GM23248 (cell line): ENCODE results near the gene PALM. TPM values are rescaled to one million over a fixed set of nuclear protein-coding genes. Genes with fewer than 3 reads are reported as not detected.
A peak's percentile ranks its signal among the peaks of the same experiment; 100 is the strongest.
"Not testable (repeated sequence)": the region's sequence is repeated elsewhere in the genome, so short reads cannot be mapped to it uniquely, and the experiment has no call there.

Experiments
- DNase-seq: peaks from one replicate; pipeline ENCODE4 v3.0.0-alpha.2; 2015
- H2AFZ ChIP-seq: fragments of 200-600 bp; sonication (generic); 2 replicates; pipeline ENCODE4 v1.6.1; 2016; ENCODE audit warnings: antibody characterized with exemption
- H3F3A ChIP-seq: fragments of 200-600 bp; sonication (generic); 2 replicates; pipeline ENCODE4 v1.6.1; 2016; ENCODE audit warnings: mild to moderate bottlenecking, antibody characterized with exemption, mixed run types; ENCODE audit not compliant: insufficient read depth
- H3K27ac ChIP-seq: fragments of 200-600 bp; sonication (generic); 2 replicates; pipeline ENCODE4 v1.5.1; 2016; ENCODE audit warnings: mild to moderate bottlenecking
- H3K27me3 ChIP-seq: fragments of 200-600 bp; sonication (generic); replicated peaks from 2 replicates; pipeline ENCODE4 v1.6.1; 2016; ENCODE audit warnings: mild to moderate bottlenecking; ENCODE audit not compliant: insufficient read depth
- H3K36me3 ChIP-seq: fragments of 200-600 bp; sonication (generic); 2 replicates; pipeline ENCODE4 v1.6.1; 2016; ENCODE audit warnings: low read depth, mild to moderate bottlenecking
- H3K4me1 ChIP-seq: fragments of 200-600 bp; sonication (generic); 2 replicates; pipeline ENCODE4 v1.6.1; 2016; ENCODE audit warnings: mild to moderate bottlenecking; ENCODE audit not compliant: insufficient read depth
- H3K4me2 ChIP-seq: fragments of 200-600 bp; sonication (generic); one replicate; pipeline ENCODE4 v1.6.1; 2016; ENCODE audit warnings: mild to moderate bottlenecking; ENCODE audit not compliant: unreplicated experiment
- H3K4me3 ChIP-seq: fragments of 200-600 bp; sonication (generic); 2 replicates; pipeline ENCODE4 v1.5.1; 2016; ENCODE audit warnings: mild to moderate bottlenecking
- H3K79me2 ChIP-seq: fragments of 200-600 bp; sonication (generic); 2 replicates; pipeline ENCODE4 v1.6.1; 2016; ENCODE audit warnings: mild to moderate bottlenecking; ENCODE audit not compliant: insufficient read depth
- H3K9ac ChIP-seq: fragments of 200-600 bp; sonication (generic); 2 replicates; pipeline ENCODE4 v1.6.1; 2016; ENCODE audit warnings: mild to moderate bottlenecking
- H3K9me2 ChIP-seq: fragments of 200-600 bp; sonication (generic); 2 replicates; pipeline ENCODE4 v1.6.1; 2016; ENCODE audit warnings: mixed run types, mild to moderate bottlenecking, moderate library complexity; ENCODE audit not compliant: insufficient read depth
- H3K9me3 ChIP-seq: fragments of 200-600 bp; sonication (generic); one replicate; pipeline ENCODE4 v1.6.1; 2017; ENCODE audit warnings: low read depth
- H4K20me1 ChIP-seq: fragments of 200-600 bp; sonication (generic); 2 replicates; pipeline ENCODE4 v1.6.0; 2016; ENCODE audit not compliant: insufficient read depth
- EZH2 ChIP-seq: fragments of 200-600 bp; sonication (generic); IDR thresholded peaks from 2 replicates; pipeline ENCODE4 v1.6.1; 2018; ENCODE audit warnings: antibody characterized with exemption, mild to moderate bottlenecking; ENCODE audit not compliant: insufficient read depth, poor library complexity, severe bottlenecking
- EZH2phosphoT487 ChIP-seq: fragments of 200-600 bp; sonication (generic); IDR thresholded peaks from 2 replicates; pipeline ENCODE4 v1.6.1; 2018; ENCODE audit warnings: antibody characterized with exemption, moderate library complexity, mild to moderate bottlenecking, low read depth; ENCODE audit not compliant: insufficient read depth
- WGBS, 2 experiments: methylation state at CpG; one replicate each; pipeline ENCODE4 v1.1.6; 2015 to 2017; ENCODE audit warnings: low lambda C conversion rate in 2 of 2, low coverage in 1 of 2; ENCODE audit errors: missing lambda C conversion rate in 2 of 2; 5-methylcytosine and 5-hydroxymethylcytosine counted together
- in situ Hi-C: fragments of 300-500 bp; cut with MboI; formaldehyde crosslinking; loops from 2 replicates; pipeline ENCODE4 v1.15.0; 2020
- polyA plus RNA-seq: library from polyadenylated mRNA; unstranded; fragments of >200 nt; fragmentation: Nextera tagmentation; extraction: Ambion mirVana; gene quantifications from 2 replicates; pipeline ENCODE4 v1.2.1, GENCODE V29; 2016
- total RNA-seq: library from RNA; depleted of rRNA; stranded (reverse); fragments of >200 nt; shearing (Covaris generic); gene quantifications from 2 replicates; pipeline ENCODE4 v1.2.3, GENCODE V29; 2014

The PALM gene
- total and polyA plus RNA-seq, 2 experiments from 2014 or later, result 0.36 to 2.7 TPM

GRCh38 chr19:737591-738093 lies 28.9 kb downstream of the PALM start:
- Histone ChIP-seq H2AFZ (no peak overlapping the region), H3K9ac (no peak overlapping the region), H3K27ac (no peak overlapping the region), H4K20me1 (no peaks in the 10 kb centered on the region), H3K27me3 (no peaks in the 10 kb centered on the region), H3F3A (no peaks in the 10 kb centered on the region), H3K4me3 (no peak overlapping the region), H3K79me2 (no peaks in the 10 kb centered on the region), H3K9me2 (no peaks in the 10 kb centered on the region), H3K4me2 (no peak overlapping the region), H3K36me3 (no peaks in the 10 kb centered on the region), H3K9me3 (no peaks in the 10 kb centered on the region), H3K4me1 (no peaks in the 10 kb centered on the region)
- peak; percentile 60 for DNase-seq
- in situ Hi-C loops, result no loop called here
- 37 to 70% methylated on average over 8 to 22 of the region's 22 CpGs for whole genome bisulfite sequencing, 2 experiments
- TF ChIP-seq EZH2phosphoT487, result no peak
- no peak for TF ChIP-seq EZH2

DNA sequence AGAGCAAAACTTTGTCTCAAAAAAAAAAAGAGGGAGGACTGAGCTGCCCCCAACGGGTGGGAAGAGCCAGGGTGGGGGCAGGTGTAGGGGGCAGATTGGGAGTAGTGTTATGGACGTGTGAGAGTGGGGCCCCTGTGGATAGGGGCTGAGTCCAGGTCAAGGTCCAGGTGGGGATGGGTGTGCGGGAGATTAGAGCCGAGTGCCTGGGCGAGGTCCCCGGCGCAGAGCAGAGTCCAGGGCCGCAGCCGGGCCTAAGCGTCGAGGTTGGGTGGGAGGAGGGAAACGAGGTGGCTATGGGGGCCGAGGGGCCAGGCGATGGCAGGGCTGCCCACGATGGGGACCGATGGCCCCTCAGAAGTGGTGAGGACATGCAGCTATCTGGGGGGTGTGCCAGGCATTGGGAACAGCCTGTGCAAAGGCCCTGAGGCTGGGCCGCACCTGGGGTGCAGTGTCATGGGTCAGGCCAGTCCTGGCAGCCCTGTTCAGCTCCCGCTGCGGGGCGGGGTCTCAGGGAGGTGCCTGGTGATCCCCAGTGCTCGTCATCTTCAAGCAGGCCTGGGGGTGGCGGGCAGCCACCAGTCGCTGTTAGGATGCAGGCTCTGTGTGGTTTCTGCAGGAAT lies 29.9 kb downstream of the PALM start:
- Histone ChIP-seq H3K4me3 (no peak overlapping the region), H3K9me3 (no peaks in the 10 kb centered on the region), H3K36me3 (no peaks in the 10 kb centered on the region), H3K9ac (no peak overlapping the region), H3F3A (no peaks in the 10 kb centered on the region), H3K27ac (no peak overlapping the region), H2AFZ (no peak overlapping the region), H3K4me2 (no peak overlapping the region), H4K20me1 (no peaks in the 10 kb centered on the region), H3K4me1 (no peaks in the 10 kb centered on the region), H3K79me2 (no peaks in the 10 kb centered on the region), H3K27me3 (no peaks in the 10 kb centered on the region), H3K9me2 (no peaks in the 10 kb centered on the region)
- no peak for DNase-seq
- TF ChIP-seq EZH2, result no peak
- TF ChIP-seq EZH2phosphoT487, result no peak
- WGBS, 2 experiments, result 80% methylated on average over 20 to 23 of the region's 23 CpGs
- in situ Hi-C loops, result no loop called here

DNA sequence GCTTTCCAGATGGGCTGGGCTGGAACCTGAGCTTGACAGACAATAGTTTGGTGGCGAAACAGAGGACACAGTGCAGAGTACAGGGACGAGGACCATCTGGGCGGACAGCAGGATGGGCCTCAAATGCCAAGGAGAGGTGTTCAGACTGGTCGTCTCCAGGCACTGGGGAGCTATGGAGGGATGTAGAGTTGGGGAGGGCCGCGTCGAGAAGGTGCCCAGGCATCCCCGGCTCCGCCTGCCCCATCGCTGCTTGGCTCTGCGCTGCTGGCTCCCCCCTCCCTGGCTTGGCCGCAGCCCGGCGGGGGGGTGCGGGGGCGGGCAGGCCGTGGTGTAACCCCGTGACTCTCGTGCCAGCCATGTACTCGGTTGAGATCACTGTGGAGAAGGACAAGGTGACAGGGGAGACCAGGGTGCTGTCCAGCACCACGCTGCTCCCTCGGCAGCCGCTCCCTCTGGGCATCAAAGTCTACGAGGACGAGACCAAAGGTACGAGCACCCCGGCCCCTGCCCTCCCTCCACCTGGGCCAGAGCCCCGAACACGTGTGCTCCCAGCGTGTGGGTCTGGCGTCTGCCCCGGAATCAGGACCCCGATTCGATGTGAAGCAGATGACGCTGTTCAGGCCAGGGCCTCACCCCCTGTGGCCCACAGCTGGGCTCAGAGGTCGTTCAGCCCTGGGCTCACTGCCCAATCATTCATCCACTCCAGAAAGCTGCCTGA lies 31.4 kb downstream of the PALM start:
- Histone ChIP-seq H3K4me3 (no peak overlapping the region), H3K27ac (no peak overlapping the region), H3K9me3 (no peaks in the 10 kb centered on the region), H3K4me2 (no peak overlapping the region), H3K9me2 (no peaks in the 10 kb centered on the region), H3K9ac (no peak overlapping the region), H3K36me3 (no peaks in the 10 kb centered on the region), H3K79me2 (no peaks in the 10 kb centered on the region), H3F3A (no peaks in the 10 kb centered on the region), H2AFZ (no peak overlapping the region), H3K27me3 (no peaks in the 10 kb centered on the region), H3K4me1 (no peaks in the 10 kb centered on the region), H4K20me1 (no peaks in the 10 kb centered on the region)
- in situ Hi-C loops, result no loop called here
- no peak for DNase-seq
- TF ChIP-seq EZH2, result no peak
- TF ChIP-seq EZH2phosphoT487, result no peak
- 82 to 84% methylated on average over 12 to 36 of the region's 36 CpGs for WGBS, 2 experiments

DNA sequence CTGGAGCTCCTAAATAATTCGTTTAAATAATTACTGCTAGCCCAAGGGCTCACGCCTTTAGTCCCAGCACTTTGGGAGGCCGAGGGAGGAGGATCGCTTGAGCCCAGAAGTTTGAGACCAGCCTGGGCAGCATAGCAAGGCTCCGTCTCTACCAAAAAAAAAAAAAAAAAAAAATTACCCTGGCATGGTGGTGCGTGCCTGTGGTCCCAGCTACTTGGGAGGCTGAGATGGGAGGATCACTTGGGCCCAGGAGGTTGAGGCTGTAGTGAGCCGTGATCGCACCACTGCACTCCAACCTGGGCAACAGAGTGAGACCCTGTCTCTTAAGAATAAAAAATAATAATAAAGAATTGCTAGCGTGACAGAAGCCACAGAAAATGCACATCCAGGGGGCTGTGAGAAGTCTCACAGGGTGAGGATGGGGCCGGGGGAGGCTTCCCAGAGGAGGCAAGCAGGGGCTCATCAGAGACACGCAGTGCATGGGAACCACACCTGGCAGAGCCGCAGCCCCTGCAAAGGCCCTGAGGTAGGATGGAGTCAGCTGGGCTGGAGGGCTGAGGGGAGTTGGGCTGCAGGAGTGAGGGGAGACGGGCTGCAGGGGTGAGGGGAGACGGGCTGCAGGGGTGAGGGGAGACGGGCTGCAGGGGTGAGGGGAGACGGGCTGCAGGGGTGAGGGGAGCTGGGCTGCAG lies 32.2 kb downstream of the PALM start:
- in situ Hi-C loops, H4K20me1 ChIP-seq: not testable (repeated sequence)
- WGBS, 2 experiments, result 81 to 95% methylated on average over 12 to 16 of the region's 16 CpGs

More for the DNA sequence above, 32.2 kb downstream of the PALM start:
- not testable (repeated sequence) for H3K27ac ChIP-seq, H3K4me3 ChIP-seq, H3K79me2 ChIP-seq, H3K36me3 ChIP-seq, H3K4me2 ChIP-seq, H3K4me1 ChIP-seq, H3K27me3 ChIP-seq, H3F3A ChIP-seq, H2AFZ ChIP-seq, H3K9me3 ChIP-seq, H3K9me2 ChIP-seq, H3K9ac ChIP-seq, DNase-seq
